GM12801 (cell line): ENCODE results near the gene VSTM2B.

Source experiments
- TF ChIP-seq, protein P1 (sequence below): IDR thresholded peaks from one replicate; pipeline ENCODE4 v1.5.1; 2011; ENCODE audit warnings: control low read depth; ENCODE audit not compliant: insufficient read length; ENCODE audit errors: extremely low read depth

Gene VSTM2B

DNA sequence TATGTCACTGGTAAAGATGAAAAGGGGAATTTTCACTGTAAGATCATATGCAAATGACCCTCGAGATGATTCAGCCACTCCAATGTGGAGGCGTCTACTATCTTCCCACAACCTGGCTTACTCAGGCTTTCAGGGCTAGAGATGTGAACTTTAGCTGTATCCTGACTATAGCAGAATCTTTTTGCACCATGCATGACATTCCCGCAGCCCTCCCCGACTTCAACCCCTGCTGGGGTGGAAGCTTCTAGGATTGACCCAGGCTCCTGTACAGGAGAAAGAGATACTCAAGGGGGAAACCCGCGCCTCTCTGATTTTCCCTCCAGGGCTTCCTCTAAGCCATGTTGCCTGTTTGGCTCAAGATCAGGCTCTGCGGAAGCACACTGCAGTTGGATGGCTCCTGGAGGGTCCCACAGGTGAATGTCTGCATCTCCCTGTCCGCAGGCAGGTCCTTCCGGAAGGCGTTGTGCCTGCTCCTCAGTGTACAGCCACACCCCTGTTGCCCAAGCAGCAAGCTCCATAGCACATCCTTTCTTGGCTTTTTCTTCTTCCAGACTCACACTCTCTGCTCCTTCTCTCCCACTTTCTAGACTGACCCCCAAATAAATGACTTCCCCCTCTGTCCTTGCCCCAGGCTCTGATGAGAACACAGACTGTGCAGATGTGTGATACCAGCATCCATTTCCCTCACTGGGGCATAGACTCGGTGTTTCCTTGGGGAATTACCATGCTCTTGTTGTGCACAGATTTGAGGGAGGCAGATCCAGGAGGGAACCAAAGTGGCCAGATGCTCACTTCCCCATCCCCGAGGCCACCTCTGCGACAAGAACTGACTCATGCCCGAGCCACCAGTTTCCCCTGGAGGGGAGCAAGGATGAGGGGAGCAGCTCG is 51.2 kb downstream of the VSTM2B start:
- TF ChIP-seq, protein P1, sequence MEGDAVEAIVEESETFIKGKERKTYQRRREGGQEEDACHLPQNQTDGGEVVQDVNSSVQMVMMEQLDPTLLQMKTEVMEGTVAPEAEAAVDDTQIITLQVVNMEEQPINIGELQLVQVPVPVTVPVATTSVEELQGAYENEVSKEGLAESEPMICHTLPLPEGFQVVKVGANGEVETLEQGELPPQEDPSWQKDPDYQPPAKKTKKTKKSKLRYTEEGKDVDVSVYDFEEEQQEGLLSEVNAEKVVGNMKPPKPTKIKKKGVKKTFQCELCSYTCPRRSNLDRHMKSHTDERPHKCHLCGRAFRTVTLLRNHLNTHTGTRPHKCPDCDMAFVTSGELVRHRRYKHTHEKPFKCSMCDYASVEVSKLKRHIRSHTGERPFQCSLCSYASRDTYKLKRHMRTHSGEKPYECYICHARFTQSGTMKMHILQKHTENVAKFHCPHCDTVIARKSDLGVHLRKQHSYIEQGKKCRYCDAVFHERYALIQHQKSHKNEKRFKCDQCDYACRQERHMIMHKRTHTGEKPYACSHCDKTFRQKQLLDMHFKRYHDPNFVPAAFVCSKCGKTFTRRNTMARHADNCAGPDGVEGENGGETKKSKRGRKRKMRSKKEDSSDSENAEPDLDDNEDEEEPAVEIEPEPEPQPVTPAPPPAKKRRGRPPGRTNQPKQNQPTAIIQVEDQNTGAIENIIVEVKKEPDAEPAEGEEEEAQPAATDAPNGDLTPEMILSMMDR = no peak

DNA sequence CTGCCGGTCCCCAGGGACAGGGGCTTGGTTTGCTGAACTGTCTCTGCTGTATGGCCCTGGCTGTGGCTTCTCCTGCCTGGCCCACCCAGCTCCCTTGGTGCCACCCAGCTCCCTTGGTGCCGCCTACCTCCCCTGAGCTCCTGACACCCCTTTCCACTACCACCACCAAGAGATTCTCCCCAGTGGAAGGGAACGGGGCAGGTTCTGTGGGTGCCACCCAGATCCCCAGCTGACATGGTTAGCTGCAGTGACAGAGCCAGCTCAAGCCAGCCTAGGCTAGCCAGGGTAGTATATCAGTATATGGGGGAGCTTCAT is 51.8 kb downstream of the VSTM2B start:
- TF ChIP-seq, protein P1 = no peak

DNA sequence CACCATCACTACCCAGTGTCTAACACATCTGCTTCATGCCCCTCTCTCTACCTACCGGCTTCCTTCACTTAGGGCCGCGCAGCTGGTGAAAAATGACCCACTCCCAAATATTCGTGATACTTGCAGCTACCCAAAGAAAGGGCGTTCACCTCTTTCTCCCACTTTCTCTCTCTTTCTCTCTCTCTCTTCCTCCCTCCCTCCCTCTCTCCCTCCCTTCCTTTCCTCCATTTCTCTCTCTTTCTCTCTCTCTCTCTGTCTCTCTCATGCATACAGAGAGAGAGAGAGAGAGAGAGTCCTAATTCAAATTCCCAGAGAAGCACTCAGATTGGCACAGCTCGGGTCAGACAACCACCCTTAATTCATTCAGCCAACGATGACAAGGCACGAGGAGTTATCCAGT is 52.6 kb downstream of the VSTM2B start:
- TF ChIP-seq, protein P1 = no peak

DNA sequence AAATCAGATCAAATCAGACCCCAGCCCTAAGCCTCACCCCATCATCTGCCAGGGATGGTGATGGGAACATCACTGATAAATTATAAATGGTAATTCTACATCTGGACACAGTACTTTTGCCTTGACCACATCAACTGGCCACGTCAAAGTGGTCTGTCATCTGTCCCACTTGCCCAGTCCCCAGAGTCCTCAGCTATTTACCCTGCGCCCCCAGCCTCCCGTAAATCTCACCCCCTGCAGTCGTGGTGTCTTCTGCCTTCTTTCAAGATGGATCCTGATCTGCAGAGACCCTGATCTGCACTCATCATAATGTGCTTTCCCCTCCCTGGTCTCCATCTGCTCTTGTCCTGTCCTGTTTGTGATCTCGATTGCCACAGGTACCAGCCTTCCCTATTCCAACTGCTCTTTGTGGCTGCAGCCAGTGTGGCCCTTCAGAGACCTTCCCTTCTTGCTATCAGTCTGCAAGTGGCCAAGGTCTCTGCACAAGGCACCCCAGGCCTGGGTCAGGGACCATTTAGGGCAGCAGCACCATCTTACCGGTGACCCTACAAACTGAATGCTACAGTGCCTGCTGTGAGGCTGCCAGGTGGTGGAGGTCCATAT is 53.6 kb downstream of the VSTM2B start:
- TF ChIP-seq, protein P1 = no peak

DNA sequence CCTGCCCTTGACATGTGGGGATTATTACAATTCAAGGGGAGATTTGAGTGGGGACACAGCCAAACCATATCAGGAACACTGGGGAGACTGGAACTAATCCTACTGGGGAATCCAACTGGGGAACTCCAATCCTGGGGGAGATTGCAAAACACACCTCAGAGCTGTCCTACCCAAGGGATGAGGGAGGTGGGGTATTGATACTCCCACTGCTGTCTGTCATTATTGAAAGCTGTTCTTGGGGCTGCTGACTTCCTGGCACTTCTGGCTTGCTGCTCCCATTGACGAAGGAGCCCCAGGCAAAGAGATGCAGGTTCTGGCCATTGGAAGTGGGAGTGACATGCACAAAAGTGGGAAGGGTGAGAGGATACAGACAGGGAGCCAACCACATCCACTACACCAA is 55.6 kb downstream of the VSTM2B start:
- TF ChIP-seq, protein P1 = no peak

DNA sequence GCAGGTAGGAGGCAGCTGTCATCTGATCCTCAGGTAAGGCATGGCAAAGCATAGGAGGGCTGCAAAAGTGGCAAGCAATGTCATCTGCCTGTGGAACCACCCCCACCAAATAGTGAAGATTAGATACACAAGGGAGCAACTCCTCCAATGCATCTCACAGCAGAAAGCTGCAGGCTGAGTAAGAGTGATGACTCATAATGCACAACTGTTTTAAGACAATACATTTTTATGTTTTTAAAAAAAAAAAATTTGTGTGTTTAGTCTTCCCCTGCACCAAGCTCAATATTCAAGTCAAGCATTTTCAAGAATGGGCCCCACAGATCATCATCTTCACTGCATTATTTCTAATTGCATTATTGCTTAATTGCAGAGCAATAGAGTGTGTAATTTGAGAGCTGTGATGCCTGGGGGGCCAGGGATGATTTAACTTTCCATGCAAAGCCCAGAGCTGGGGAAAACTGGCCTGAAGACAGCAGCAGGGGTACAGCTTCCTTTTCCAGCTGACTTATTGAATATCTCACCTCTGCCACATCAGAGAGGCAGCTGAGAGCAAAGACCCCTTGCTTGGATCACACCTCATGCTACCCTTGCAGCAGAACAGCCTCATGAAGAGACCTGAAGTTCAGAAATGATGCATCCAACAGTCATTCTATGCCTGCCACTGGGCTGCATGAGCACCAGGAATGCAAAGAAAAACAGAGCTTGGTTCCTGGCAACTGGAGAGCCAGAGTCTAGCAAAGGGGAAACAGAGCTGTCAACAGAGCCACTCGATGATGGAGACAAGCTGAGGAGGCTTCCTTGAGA is 57.6 kb downstream of the VSTM2B start:
- TF ChIP-seq, protein P1 = no peak

DNA sequence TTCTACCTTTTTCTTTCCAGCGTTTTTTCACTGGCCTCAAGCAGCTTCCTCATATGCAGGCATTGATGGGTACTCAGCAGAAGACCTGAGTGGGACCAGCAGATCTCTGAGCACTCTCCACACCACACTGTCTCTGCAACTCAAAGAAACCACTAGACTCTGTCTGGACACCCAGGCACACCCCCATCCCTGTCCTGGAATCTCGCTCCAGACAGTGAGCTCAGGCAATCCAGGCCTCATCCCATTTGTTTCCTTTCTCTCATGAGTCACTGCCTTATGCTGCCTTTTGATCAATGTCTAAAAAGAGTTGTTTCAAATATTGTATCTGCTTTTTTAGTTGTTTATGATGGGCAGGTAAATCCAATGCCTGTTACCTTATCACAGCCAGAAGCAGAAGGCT is 60.6 kb downstream of the VSTM2B start:
- TF ChIP-seq, protein P1 = no peak
